ENCODE data around the gene TMEM143. TPM values are rescaled to one million over a fixed set of nuclear protein-coding genes. Genes with fewer than 3 reads are reported as not detected.

Gene TMEM143
- 3.5 and 8.0 TPM in 2 replicates for total RNA-seq

DNA sequence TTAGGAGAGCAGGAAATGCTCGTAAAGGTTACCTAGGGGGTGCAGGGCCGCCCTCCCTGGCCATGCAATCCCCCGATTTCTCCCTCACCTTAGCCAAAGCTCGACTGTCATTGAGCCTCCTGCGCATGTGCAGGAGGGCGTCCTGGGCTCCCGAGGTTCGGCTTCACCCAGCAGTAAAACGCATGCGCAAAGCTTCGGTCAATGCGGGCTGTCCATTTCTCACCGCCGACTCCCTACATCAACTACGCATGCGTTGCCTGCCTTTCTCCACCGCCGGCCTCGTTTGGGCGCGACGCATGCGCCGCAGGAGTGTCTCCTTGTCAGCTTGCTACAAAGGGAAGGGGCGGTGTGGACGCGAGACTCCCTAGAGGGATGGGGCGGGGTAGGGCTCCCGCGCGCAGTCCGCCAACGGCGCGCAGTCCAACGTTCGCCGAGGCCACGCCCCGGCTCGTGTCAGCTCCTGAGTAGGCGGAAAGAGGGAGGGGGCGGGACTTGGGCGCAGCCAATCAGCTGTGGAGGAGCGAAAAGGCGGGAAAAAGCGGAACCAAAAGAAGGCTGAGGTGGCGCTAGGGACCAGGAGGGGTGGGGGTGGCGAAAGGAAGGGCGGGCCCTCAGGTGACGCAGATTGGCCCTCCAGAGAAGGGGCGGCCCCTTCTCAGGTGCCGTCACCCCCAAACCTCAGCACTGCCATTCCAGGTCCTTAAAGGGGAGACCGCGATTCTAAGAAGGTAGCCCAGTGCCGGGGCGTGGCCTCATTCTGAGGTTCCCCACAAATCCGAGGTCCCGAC is at the start of gene TMEM143, which contains the start of gene SYNGR4:
Gene TMEM143 (minus strand): TSS at position 131 of the 788 bp plus-strand sequence. CDS start 20 bp downstream, at position 111.
Gene SYNGR4 (plus strand): TSS at position 558 of the 788 bp plus-strand sequence. CDS start 1,476 bp downstream, outside the sequence.

GRCh38 chr19:48393559-48394330 is 30.0 kb upstream of the TMEM143 start, which contains the start of gene GRIN2D:
Gene GRIN2D (plus strand): TSS chr19:48393668. CDS start chr19:48398393, 4,725 bp downstream.

DNA sequence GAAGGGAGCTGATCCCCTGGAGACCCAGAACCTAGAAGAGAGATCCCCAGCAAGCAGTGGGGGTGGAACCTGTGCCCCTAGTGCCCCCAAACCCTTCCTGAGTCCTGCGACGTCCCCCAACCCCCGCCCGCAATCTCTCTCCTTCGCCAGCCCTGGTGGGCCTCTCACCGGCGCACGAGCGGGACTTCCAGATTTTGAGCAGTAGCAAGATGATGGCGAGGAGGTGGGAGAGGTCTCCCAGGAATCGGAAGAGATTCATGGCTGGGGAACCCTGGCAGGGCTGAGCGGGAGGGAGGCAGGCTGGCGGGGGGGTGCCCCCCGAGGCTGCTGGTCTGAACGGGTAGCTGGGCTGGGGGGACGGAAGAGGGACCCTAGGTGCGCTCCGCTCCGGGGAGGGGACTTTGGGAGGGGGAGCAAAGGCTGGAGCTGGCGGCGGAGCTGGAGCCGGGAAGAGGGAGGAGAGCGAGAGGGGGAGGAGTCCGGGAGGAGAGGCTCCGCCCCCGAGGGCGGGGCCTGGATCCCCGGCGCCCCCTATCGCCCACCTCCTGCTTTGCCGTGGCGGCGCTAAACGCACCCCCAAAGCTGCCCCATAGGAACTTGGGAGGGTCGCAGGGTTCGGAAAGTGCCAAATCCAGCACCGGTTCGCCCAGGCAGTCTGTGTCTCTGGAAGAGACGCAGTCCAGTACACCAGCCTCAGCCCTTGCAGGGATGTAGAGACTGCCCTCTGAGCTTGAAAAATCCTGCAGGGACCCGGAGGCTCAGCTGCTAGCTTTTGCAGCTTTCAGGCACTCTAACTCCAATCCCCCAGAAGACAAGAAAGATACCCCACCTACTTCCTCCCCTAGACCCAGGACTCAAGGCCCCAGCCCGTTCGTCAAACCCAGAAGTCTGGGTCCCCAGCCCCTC is 27.6 kb upstream of the TMEM143 start, which contains the start of gene KDELR1:
Gene KDELR1 (minus strand): TSS at position 452 of the 906 bp plus-strand sequence. CDS start 193 bp downstream, at position 259.

GRCh38 chr19:48325265-48325910 is 38.4 kb downstream of the TMEM143 start, which contains the start of gene EMP3:
Gene EMP3 (plus strand): TSS chr19:48325552. CDS start chr19:48326845, 1,293 bp downstream.

Other genes starting within 250 kb of the TMEM143 start
- gene LIG1, start 193.6 kb downstream of the TMEM143 start, total RNA-seq: 50.4 and 81.1 TPM in 2 replicates
- 2.8 and 3.1 TPM in 2 replicates for gene ZSWIM9, start 193.3 kb downstream of the TMEM143 start, total RNA-seq
- gene CARD8, start 108.0 kb downstream of the TMEM143 start, total RNA-seq: 63.4 and 69.2 TPM in 2 replicates
- gene ZNF114, start 93.9 kb downstream of the TMEM143 start, total RNA-seq: 1.8 and 1.9 TPM in 2 replicates
- gene EMP3, start 38.4 kb downstream of the TMEM143 start, total RNA-seq: 30.1 and 45.4 TPM in 2 replicates
- not detected in 2 replicates for gene SYNGR4, start 427 bp upstream of the TMEM143 start, total RNA-seq
- gene KDELR1, start 27.6 kb upstream of the TMEM143 start, total RNA-seq: 96.5 and 102 TPM in 2 replicates
- gene GRIN2D, start 29.7 kb upstream of the TMEM143 start, total RNA-seq: 0.40 and 0.64 TPM in 2 replicates
- gene GRWD1, start 82.0 kb upstream of the TMEM143 start, total RNA-seq: 67.2 and 69.6 TPM in 2 replicates
- 0.20 and 0.39 TPM in 2 replicates for gene KCNJ14, start 91.6 kb upstream of the TMEM143 start, total RNA-seq
- gene CYTH2, start 105.4 kb upstream of the TMEM143 start, total RNA-seq: 35.5 and 41.4 TPM in 2 replicates
- 0.05 TPM in 1 of 2 replicates, not detected in the other for gene LMTK3, start 147.9 kb upstream of the TMEM143 start, total RNA-seq
- gene SULT2B1, start 188.2 kb upstream of the TMEM143 start, total RNA-seq: not detected in 2 replicates
- not detected in 2 replicates for gene SPACA4, start 242.8 kb upstream of the TMEM143 start, total RNA-seq